ENCODE data around the gene PI16. TPM values are rescaled to one million over a fixed set of nuclear protein-coding genes. Genes with fewer than 3 reads are reported as not detected.

The PI16 gene
- total and polyA plus RNA-seq, 9 donors: 0.12 to 43.1 (median 3.1) TPM; not detected in 1

DNA sequence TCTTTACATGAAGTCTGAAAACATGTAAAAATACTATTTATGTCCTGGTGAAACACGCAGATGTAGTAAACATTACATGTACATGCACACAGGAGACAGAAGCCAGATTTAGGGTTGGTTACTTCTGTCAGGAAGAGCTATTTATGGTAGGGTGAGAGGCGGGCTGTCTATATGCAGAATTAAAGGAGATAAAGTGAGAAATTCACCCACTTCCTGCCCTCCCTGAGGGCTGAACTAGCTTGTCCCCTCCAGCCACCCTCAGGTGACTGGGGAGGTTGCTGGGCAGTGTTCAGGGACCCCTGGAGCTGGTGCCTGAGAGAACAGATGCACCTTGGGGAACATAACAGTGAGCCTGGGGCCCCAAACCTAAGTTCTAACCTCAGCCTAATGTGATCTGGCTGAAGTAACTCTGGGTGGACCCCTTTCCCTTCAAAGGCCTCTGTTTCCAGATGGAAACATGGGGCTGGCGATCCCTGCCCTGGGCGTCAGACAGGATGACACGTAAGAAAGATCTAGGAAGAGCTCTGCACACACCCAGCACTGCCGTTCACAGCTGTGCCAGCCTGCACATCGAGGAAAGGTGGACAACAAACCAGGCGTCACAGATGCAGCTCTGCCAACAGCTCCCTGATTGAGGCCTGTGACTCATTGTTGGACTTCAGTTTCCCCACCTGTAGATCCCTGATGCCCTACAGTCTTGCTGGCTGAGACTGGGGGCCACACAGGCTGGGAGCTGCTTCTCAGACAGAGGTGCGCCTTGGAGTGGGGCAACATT lies 1.3 kb downstream of the PI16 start:
- no peak overlapping the region for H3K27ac ChIP-seq
- TF ChIP-seq EP300 (IDR thresholded peaks at IDR 0.05) (no peak), POLR2A (IDR thresholded peaks at IDR 0.05) (no peak), CTCF (IDR thresholded peaks at IDR 0.05) (no peak)
- H3K9me3 ChIP-seq: no peaks in the 10 kb centered on the region
- no peak overlapping the region for H3K4me3 ChIP-seq
- 79 to 82% (median 80%) methylated on average over 9 of the region's 9 CpGs for WGBS, 3 donors
- intact Hi-C loops (cut with DNase I): no loop called here
- no peaks in the 10 kb centered on the region for H3K36me3 ChIP-seq
- DNase-seq: peak in 1 of 5 donors; percentile 27
- no peaks in the 10 kb centered on the region for H3K27me3 ChIP-seq
- no peaks in the 10 kb centered on the region for H3K4me1 ChIP-seq (ENCODE audit: insufficient read depth)

GRCh38 chr6:36956446-36956820 lies 1.9 kb downstream of the PI16 start:
- intact Hi-C loops (cut with DNase I): no loop called here
- Histone ChIP-seq H3K27ac (no peak overlapping the region), H3K4me3 (no peak overlapping the region), H3K27me3 (no peaks in the 10 kb centered on the region), H3K4me1 (ENCODE audit: insufficient read depth) (no peaks in the 10 kb centered on the region), H3K36me3 (no peaks in the 10 kb centered on the region), H3K9me3 (no peaks in the 10 kb centered on the region)
- no peak for DNase-seq
- TF ChIP-seq EP300 (IDR thresholded peaks at IDR 0.05): no peak
- TF ChIP-seq CTCF (IDR thresholded peaks at IDR 0.05): no peak
- TF ChIP-seq POLR2A (IDR thresholded peaks at IDR 0.05): no peak

- 74 to 87% (median 80%) methylated on average over 9 of the region's 9 CpGs for WGBS, 3 donors
- Histone ChIP-seq H3K36me3 (no peaks in the 10 kb centered on the region), H3K4me1 (ENCODE audit: insufficient read depth) (no peaks in the 10 kb centered on the region), H3K27me3 (no peaks in the 10 kb centered on the region), H3K9me3 (no peaks in the 10 kb centered on the region), H3K27ac (no peak overlapping the region), H3K4me3 (no peak overlapping the region)
- intact Hi-C loops (cut with DNase I): no loop called here
- peak in 1 of 5 donors; percentile 31 for DNase-seq
- no peak for TF ChIP-seq CTCF (IDR thresholded peaks at IDR 0.05)
- no peak for TF ChIP-seq POLR2A (IDR thresholded peaks at IDR 0.05)
- TF ChIP-seq EP300 (IDR thresholded peaks at IDR 0.05): no peak
These were observed 3.3 kb downstream of the PI16 start for GRCh38 chr6:36957773-36958271.

DNA sequence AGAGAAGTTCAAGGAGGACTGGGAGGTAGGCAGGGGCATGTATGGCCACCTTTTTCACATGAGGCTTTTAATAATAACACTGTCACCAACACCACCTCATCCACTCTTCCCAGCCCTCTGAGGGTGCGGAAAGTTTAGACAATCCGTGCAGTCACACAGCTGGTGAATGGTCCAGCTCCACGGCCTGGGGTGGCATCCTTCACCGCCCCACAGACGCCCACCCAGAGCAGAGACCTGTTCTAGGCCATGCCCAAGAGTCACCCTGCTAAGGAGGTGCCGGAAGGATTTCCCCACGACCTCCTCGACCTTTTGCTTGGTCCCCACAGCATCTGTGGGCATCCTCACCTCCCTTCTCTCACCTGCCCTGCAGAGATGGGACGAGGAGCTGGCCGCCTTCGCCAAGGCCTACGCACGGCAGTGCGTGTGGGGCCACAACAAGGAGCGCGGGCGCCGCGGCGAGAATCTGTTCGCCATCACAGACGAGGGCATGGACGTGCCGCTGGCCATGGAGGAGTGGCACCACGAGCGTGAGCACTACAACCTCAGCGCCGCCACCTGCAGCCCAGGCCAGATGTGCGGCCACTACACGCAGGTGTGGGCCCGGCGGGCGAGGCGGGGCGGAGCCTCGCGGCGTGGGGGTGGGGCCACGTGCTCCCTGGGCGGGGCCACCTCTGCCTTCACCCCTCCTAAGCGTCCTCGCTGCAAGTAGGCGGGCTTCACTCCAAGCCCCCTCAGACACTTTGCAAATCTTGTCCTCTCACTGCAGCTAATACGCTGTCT lies 4.4 kb downstream of the PI16 start:
- no peak for TF ChIP-seq POLR2A (IDR thresholded peaks at IDR 0.05)
- Histone ChIP-seq H3K27ac (no peak overlapping the region), H3K4me1 (ENCODE audit: insufficient read depth) (no peaks in the 10 kb centered on the region), H3K27me3 (no peaks in the 10 kb centered on the region), H3K9me3 (no peaks in the 10 kb centered on the region), H3K36me3 (no peaks in the 10 kb centered on the region), H3K4me3 (no peak overlapping the region)
- peak in 1 of 5 donors; percentile 37 for DNase-seq
- WGBS, 3 donors: 82 to 88% (median 84%) methylated on average over 34 to 44 of the region's 44 CpGs
- intact Hi-C loops (cut with DNase I): no loop called here

All from ovary (tissue), 9 donors.